ENCODE results near the gene ITSN1.
"Not testable (repeated sequence)": the region's sequence is repeated elsewhere in the genome, so short reads cannot be mapped to it uniquely, and the experiment has no call there.

The ITSN1 gene

DNA sequence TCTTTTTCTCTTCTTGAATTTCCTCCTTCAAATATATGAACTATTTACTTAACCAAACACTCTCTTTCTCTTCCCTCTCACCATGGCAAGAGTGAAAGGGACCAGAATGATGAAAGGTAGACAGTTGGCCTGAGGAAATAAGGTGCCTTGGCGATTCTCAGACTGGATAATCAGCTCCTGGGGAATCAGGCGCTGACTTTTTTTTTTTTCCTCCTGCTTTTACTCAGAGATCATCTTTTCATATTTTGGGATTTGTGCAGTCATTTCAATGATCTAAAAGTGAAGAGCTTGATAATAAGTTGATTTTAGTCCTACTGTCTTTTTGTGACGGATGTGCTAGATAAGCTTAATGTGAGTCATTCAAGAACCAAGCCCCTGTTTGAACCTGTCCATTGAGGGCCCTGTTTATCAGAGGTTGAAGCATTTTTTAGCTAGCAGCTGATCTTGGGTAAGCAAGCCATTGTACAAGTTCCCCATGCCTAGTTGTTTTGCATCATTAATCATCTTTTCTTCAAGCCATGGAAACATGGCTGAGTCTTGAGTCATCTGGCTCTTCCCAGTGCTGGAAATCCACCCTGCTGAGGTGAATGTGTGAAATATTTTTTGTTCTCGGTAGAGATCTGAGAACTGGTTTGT, 40.8 kb downstream of the ITSN1 start:
- no peak for DNase-seq (ENCODE audit: low read depth in 2 of 2)

- no peak for DNase-seq (ENCODE audit: low read depth in 2 of 2)
Measured at GRCh38 chr21:33684068-33684467, 41.8 kb downstream of the ITSN1 start.

DNA sequence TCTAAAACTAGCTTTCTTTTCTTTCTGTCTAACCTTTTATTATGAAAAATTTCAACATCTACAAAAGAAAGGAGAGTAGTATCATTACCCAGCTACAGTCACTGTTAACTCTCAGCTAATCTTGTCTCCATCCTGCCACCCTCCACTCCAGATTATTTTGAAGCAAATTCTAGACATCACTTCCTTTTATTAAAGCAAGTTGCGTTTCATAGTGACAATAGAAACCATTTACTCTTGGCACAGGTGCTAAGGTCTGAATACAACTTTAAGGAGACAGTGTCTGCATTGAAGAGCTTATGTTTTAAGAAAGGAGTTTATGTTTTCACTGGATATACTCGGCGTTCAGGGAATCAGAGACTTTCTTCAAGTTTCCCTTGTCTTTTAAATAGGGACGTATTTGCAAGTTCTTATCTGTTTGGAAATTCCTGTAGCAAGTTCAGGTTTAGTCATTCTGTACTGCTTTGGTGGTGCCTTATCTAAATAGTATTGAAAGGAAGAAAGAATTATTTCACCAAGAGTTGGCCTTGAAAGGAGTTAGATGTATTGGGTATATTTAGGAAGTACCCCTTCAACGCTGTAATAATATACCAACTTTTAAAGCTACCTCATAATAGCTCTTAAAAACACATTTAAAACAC, 42.7 kb downstream of the ITSN1 start:
- no peak for DNase-seq (ENCODE audit: low read depth in 2 of 2)

DNA sequence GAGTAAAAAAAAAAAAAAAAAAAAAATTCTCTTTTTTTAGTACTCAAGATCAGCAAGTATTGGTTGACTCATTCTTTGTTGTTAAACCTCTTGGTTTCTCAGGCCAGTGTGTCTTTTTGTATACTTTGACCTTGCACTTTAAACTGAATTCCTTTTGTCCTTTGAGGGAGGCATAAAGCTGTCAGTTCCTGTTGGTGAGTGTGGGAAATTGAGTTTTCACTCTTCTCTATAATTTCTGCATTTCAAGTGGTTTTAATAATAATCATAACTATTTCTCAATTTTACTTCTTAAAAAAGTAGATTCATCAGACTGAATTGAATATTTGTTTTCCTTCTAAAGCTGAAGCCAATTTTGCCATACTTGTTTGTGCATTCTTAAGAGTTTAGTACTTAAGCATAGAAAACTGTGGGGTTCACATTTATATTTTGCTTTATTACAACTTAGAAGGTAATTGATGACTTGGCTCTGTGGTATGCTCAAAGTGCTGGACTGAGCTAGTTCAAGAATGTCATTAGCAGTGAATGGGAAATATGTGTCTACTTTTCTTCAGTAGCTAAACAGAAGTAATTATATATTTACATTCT, 43.4 kb downstream of the ITSN1 start:
- DNase-seq (ENCODE audit: low read depth in 2 of 2) = no peak

DNA sequence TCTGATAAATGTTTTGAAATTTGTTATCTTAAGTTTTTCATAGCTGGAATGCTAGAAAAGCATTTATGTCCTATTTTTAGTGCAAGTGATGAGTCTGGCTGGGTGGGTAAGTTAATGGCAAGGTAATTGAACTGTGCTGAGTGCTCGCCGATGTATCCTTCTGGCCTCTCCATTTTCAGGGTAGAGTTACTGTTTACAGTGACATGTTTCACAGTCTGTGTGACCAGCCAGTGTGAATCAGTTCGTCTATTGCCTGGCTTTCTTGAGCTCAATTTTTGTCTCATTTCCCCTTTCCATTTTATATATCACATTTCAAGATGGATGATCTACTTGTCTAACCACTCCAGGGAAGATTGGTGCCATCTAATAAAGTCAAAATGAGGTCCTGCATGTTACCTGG, 44.1 kb downstream of the ITSN1 start:
- no peak for DNase-seq (ENCODE audit: low read depth in 2 of 2)

GRCh38 chr21:33687634-33688033, 45.3 kb downstream of the ITSN1 start:
- DNase-seq (ENCODE audit: low read depth in 2 of 2) = no peak

DNA sequence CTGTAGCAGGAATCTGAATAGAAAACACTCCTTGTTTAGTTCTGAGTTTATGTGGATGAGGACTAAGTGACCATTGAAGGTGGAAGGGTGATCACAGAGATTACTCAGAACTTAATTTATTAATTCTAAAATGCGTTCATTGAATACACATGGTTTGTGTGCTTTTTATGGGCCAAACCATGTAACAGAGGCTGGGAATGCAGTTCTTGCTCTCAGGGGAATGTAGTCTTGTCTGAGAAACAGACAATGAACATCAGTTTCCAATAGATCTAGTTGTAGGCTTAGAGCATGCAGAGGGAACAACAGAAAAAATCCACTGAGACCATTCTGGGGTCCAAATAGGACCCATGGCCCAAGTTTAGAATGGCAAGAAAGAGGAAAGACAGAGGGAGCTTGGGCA, 46.1 kb downstream of the ITSN1 start:
- DNase-seq (ENCODE audit: low read depth in 2 of 2) = no peak

- no peak for DNase-seq (ENCODE audit: low read depth in 2 of 2)
Measured at GRCh38 chr21:33690874-33691273, 48.6 kb downstream of the ITSN1 start.

GRCh38 chr21:33691945-33692603, 49.8 kb downstream of the ITSN1 start:
- DNase-seq (ENCODE audit: low read depth in 2 of 2) = no peak

- no peak for DNase-seq (ENCODE audit: low read depth in 2 of 2)
Measured at GRCh38 chr21:33695813-33696212, 53.5 kb downstream of the ITSN1 start.

DNA sequence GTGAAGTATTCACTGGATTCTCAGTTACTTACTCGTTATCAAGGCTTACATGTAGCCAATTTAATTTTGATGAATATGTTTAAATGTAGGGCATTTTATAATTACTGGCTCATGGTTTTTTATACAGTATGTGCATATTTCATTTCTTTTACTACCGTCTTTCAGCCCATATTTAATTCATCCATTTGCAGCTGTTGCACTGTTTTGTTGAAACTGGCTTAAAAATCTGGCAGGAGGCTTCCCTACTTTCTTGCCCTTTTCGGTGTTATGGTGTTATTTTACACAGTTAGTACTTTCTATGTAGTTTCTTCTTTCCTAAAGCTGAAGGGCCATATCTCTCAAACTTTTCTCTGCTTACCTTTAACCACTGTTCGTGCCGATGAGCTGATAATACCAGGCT, 54.2 kb downstream of the ITSN1 start:
- no peak for DNase-seq (ENCODE audit: low read depth in 2 of 2)

- DNase-seq (ENCODE audit: low read depth in 2 of 2) = no peak
Measured at GRCh38 chr21:33698087-33698860, 56.0 kb downstream of the ITSN1 start.

DNA sequence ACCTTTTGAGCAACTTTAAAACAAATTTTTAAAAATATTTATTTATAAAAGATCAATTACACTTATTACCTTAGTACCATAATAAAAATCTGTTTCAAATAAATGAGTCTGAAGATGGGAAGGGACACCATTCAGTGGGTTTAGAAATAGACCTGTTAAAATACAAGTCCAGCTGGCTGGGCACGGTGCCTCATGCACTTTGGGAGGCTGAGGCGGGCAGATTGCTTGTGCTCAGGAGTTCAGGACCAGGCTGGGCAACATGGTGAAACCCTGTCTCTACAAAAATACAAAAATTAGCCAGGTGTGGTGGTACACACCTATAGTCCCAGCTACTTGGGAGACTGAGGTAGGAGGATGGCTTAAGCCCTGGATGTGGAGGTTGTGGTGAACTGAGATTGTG, 57.0 kb downstream of the ITSN1 start:
- DNase-seq (ENCODE audit: low read depth in 2 of 2) = no peak

GRCh38 chr21:33700491-33700890, 58.2 kb downstream of the ITSN1 start:
- DNase-seq (ENCODE audit: low read depth in 2 of 2) = no peak

DNA sequence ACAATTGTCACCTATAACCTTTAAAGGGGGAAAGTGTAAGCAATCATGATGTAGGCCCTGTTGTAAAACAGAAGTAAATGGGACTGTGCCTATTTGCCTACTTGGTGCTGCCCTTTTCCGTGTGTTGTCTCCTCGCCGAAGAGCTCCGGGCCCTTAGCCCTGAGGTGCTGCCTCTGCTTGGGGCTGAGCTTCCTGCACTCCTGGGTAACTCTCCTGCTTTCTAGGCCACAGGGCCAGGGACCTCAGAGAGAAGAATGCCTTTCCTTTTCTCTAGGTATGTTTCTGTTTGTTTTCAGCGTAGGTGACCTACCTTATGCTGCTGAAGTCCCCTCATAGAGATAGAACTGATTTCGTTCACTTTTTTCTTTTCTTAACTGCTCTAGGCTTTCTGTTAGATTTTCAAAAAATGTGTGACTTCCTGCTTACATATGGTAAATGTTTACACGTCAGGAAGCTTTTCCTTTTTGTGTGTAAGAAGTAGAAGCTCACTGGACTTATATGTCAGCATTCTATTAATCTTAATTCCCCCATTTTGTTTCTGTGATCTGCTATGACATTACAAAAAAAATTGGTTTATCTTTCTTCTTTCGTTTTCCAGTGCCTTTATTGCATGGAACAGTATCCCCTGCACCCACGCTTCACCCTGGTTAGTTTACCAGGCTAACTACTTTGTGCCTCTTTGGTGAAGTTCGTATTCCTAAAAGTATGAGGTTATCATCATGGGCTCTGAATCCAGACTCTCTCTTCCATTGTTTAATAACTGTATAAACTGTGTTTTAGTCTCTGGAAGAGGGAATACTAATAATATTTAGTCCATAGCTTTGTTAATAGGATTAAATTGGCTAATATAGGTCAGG, 61.7 kb downstream of the ITSN1 start:
- no peak for DNase-seq (ENCODE audit: low read depth in 2 of 2)

DNA sequence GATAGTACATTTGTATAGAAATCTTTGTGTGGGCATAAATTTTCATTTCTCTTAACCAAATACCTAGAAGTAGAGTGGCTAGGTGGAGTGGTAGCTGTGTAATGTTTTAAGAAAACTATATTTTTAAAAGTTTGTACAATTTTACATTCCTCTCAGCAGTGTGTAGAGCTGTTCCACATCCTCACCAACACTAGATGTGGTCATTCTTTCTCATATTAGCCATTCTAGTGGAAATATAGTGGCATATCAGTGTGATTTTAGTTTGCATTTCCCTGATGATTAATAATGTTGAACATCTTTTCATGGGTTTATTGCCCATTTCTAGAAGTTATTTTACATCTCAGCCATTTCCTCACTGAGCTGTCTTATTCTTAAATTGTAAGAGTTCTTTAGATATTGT, 65.5 kb downstream of the ITSN1 start:
- DNase-seq (ENCODE audit: low read depth in 2 of 2) = no peak

- DNase-seq (ENCODE audit: low read depth in 2 of 2) = no peak
Measured at GRCh38 chr21:33708874-33709273, 66.6 kb downstream of the ITSN1 start.

- DNase-seq (ENCODE audit: low read depth in 2 of 2) = no peak
Measured at GRCh38 chr21:33712022-33712803, 69.9 kb downstream of the ITSN1 start.

DNA sequence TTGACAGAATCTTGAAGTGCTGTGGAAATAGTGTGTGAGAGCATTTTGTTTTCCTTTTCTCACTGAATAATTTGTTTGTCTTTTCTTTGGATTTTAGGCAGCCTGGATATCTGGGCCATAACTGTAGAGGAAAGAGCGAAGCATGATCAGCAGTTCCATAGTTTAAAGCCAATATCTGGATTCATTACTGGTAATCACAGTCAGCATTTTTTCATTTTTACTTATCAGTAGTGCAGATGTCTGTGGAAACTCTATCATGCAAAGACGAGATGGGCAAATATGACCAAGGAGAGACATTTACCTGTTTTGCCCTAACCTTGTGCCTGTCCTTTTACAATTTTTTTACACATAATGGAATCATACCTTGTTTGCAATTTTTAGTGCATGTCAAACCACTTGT, 78.8 kb downstream of the ITSN1 start:
- no peak for DNase-seq (ENCODE audit: low read depth in 2 of 2)

GRCh38 chr21:33729139-33729538, 86.8 kb downstream of the ITSN1 start:
- not testable (repeated sequence) for DNase-seq (ENCODE audit: low read depth in 2 of 2)
